Raji (cell line): ENCODE results near the gene GASK1B.

ENCODE experiments used
- POLR2A ChIP-seq: IDR thresholded peaks from 2 replicates; pipeline ENCODE4 v1.6.1; 2011; ENCODE audit warnings: low read depth, low read length, control low read depth; ENCODE audit not compliant: insufficient read depth

GASK1B gene

GRCh38 chr4:158168606-158169005, 4.2 kb downstream of the GASK1B start:
- no peak for TF ChIP-seq POLR2A

DNA sequence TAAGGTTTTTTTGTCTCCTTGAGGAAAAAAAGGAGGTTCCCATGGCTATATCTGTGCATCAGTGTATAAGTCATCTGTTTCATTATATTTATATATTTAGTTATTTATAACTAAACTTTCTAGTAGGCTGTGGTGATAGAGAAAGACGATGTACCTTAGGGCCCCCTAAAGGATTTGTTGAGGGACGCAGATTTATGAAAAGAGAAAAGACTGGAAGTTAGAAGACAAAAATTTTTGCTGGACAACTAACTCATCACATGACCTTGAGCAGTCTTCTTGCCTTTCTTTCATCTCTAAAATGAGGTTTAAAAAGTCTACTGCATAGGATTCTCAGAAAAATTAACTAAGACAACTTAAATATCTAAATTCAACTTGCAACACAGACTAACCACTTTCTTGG, 6.1 kb downstream of the GASK1B start:
- TF ChIP-seq POLR2A = no peak

GRCh38 chr4:158164768-158165213, 8.0 kb downstream of the GASK1B start:
- TF ChIP-seq POLR2A = no peak

- no peak for TF ChIP-seq POLR2A
Observed at GRCh38 chr4:158163941-158164767, 8.7 kb downstream of the GASK1B start.

GRCh38 chr4:158162631-158163030, 10.2 kb downstream of the GASK1B start:
- no peak for TF ChIP-seq POLR2A

GRCh38 chr4:158161551-158162354, 11.1 kb downstream of the GASK1B start:
- TF ChIP-seq POLR2A = no peak

DNA sequence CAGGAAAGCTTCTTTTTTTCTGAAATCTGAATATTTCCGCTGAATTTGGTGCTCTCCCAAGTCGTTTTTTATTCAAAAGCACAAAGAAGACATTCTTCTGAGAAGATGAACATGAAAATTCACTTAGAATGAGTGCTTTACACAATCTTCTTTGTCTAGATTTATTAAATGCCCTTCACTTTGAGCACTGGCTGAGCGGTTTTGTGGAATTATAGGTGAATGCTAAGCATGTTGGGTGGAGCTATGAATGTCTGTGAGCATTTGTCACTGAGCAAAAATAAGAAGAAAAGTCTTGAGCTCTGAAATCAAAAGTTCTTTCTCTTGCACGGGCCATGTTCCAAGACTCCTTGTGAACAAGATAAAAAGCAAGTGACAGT, 13.1 kb downstream of the GASK1B start:
- no peak for TF ChIP-seq POLR2A

GRCh38 chr4:158159054-158159717, 13.6 kb downstream of the GASK1B start:
- TF ChIP-seq POLR2A = no peak

GRCh38 chr4:158157412-158157811, 15.4 kb downstream of the GASK1B start:
- no peak for TF ChIP-seq POLR2A

DNA sequence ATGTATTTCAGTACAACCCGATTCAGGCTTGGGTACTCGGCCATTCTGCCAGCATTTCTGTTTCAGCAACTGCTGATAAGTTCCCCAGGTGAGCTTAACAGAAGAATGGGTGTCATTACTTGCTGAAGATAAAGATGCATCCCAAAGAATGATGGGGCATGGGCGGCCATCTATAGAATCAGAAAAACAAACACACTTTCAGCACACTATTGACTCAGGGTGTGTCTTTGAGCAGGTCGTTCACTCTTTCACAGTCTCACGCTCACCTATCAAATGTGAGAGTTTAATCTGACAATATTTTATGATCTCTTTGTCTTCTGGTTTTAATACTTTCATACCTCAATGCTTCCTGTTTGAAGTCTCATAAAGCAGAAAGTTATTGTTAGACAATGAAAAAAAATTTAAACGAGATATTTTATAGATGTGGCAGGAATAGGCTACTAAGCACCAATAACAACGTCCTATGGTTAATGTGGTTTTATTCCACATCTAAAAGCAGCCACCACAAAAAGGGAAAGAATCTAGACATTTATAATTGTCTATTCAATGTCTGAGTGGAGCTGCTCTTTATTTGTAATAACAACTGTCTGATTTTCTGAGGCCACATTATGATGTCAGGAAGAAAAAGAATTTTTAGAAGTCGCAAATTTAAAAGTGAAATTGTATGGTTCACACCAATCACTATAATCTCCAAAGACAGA, 17.0 kb downstream of the GASK1B start:
- TF ChIP-seq POLR2A = no peak

DNA sequence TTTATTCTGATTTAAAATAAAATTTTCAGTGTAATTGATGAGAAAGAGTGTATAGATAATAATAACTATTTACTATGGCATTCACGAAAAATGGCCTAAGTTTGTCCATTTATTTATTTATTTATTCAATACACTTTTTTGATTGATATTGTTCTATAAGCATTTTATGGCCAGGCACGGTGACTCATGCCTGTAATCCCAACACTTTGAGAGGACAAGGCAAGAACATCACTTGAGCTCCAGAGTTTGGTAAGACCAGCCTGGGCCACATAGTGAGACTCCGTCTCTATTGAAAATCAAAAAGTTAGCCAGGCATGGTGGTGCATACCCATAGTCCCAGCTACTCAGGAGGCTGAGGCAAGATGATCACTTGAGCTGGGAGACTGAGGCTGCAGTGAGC, 25.7 kb downstream of the GASK1B start:
- no peak for TF ChIP-seq POLR2A

- TF ChIP-seq POLR2A = no peak
Observed at GRCh38 chr4:158146736-158147135, 26.1 kb downstream of the GASK1B start.

GRCh38 chr4:158139086-158139485, 33.7 kb downstream of the GASK1B start:
- TF ChIP-seq POLR2A = no peak

DNA sequence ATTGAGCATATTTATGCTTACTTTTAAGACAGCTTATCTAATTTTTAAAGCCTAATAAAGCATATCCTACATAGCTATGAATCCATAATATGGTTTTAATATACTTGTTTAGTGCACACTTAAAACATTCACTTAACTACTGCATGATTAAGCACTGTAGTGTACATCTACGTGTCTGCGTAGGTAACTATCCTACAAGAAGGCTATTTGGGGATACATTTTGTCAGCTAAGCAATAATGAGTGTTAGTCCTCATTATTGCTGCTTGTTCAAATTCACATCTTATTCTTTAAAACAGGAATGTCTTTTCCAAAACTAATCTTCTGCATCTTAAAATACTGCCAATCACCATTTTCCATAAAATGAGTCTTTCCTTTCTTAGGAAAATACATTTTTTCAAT, 38.6 kb downstream of the GASK1B start:
- no peak for TF ChIP-seq POLR2A

DNA sequence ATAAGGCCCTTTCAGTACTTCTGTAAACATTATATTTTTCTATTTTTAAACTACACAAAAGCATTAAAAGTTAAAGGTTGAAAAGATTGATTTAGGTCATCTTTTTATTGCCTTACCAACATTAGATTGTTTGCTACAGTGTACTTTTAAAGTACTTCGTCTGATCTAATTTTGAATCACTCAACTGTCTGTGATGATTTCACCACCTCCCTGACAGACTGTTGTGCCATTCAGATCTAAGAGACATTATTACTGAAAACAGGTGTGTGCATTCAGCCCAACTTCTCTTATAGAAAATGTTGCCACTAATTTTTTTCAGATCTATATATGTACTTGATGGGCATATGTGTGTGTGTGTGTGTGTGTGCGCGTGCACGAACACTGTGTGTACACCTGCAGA, 39.3 kb downstream of the GASK1B start:
- no peak for TF ChIP-seq POLR2A
